ENCODE data around the gene SERPINA5.

Gene SERPINA5

GRCh38 chr14:94581127-94581999, at the start of gene SERPINA5:
SERPINA5 (plus strand) TSS chr14:94581426; CDS start chr14:94587363, 5,937 bp downstream.
- no peak for DNase-seq (ENCODE audit: low spot score)

- no peak for DNase-seq (ENCODE audit: low spot score)
Observed at GRCh38 chr14:94532447-94532846, 48.8 kb upstream of the SERPINA5 start.

GRCh38 chr14:94535506-94535905, 45.7 kb upstream of the SERPINA5 start:
- DNase-seq (ENCODE audit: low spot score), result no peak

- DNase-seq (ENCODE audit: low spot score), result no peak
Observed at GRCh38 chr14:94536836-94537235, 44.4 kb upstream of the SERPINA5 start.

GRCh38 chr14:94538070-94538740, 43.0 kb upstream of the SERPINA5 start:
- DNase-seq (ENCODE audit: low spot score), result no peak

GRCh38 chr14:94539181-94539580, 42.0 kb upstream of the SERPINA5 start:
- no peak for DNase-seq (ENCODE audit: low spot score)

GRCh38 chr14:94540031-94540794, 41.0 kb upstream of the SERPINA5 start:
- no peak for DNase-seq (ENCODE audit: low spot score)

- DNase-seq (ENCODE audit: low spot score), result no peak
Observed at GRCh38 chr14:94541234-94541975, 39.8 kb upstream of the SERPINA5 start.

- DNase-seq (ENCODE audit: low spot score), result no peak
Observed at GRCh38 chr14:94542111-94542810, 39.0 kb upstream of the SERPINA5 start.

GRCh38 chr14:94542811-94543440, 38.3 kb upstream of the SERPINA5 start:
- DNase-seq (ENCODE audit: low spot score), result no peak

- DNase-seq (ENCODE audit: low spot score), result no peak
Observed at GRCh38 chr14:94543449-94544124, 37.6 kb upstream of the SERPINA5 start.

GRCh38 chr14:94544726-94545125, 36.5 kb upstream of the SERPINA5 start:
- no peak for DNase-seq (ENCODE audit: low spot score)

GRCh38 chr14:94545131-94545841, 35.9 kb upstream of the SERPINA5 start:
- no peak for DNase-seq (ENCODE audit: low spot score)

- no peak for DNase-seq (ENCODE audit: low spot score)
Observed at GRCh38 chr14:94547151-94547680, 34.0 kb upstream of the SERPINA5 start.

- DNase-seq (ENCODE audit: low spot score), result no peak
Observed at GRCh38 chr14:94547726-94548125, 33.5 kb upstream of the SERPINA5 start.

GRCh38 chr14:94548131-94548998, 32.9 kb upstream of the SERPINA5 start:
- DNase-seq (ENCODE audit: low spot score), result no peak

- DNase-seq (ENCODE audit: low spot score), result peak; percentile 20
Observed at GRCh38 chr14:94548999-94549985, 31.9 kb upstream of the SERPINA5 start.

Measured in globus pallidus (tissue), 1 donor.